GM10266 (cell line): Measurements from ENCODE around the gene DNAAF5.

Experiments
- DNase-seq: peaks from one replicate; pipeline ENCODE4 v3.0.0; 2012; ENCODE audit errors: extremely low spot score
- CTCF ChIP-seq: IDR thresholded peaks from 2 replicates; pipeline ENCODE4 v1.5.1; 2012; ENCODE audit warnings: mild to moderate bottlenecking, low read depth; ENCODE audit not compliant: control insufficient read depth, insufficient read depth; ENCODE audit errors: missing control alignments

The DNAAF5 gene

DNA sequence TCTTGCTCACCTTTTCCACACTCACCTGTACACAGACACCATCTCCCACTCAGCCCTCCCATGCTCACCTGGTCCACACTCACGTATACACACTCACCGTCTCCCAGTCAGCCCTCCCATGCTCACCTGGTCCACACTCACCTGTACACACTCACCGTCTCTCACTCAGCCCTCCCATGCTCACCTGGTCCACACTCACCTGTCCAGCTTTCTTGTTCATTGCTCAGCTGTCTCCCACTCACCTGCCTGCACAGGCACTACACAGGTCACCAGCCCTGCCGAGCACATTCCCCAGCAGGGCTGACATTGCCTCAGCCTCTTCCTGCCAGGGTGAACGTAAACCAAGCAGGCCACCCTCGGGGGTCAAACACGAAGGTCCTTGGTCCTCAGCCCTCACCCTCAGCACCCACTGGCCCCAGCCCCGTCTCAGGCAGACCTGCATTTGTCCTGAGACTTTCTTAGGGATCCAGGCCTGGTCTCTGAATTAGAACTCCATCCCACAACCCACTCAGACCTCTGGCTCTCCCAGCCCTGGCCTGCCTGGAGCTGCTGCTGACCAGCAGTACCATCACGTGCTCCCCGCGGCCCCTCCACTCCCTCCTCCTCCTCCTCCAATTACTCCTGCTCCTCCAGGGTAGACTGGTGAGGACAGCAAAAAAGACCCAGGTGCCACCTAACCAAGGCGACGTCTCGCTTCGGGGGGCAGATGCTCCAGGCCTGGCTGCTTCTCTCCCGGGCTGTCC is 12.8 kb upstream of the DNAAF5 start:
- no peak for TF ChIP-seq CTCF
- peak; percentile 12 for DNase-seq

GRCh38 chr7:714251-714671 is 12.2 kb upstream of the DNAAF5 start:
- no peak for DNase-seq
- TF ChIP-seq CTCF, result no peak

- no peak for DNase-seq
- no peak for TF ChIP-seq CTCF
Measured at GRCh38 chr7:716222-716621, 10.3 kb upstream of the DNAAF5 start.

DNA sequence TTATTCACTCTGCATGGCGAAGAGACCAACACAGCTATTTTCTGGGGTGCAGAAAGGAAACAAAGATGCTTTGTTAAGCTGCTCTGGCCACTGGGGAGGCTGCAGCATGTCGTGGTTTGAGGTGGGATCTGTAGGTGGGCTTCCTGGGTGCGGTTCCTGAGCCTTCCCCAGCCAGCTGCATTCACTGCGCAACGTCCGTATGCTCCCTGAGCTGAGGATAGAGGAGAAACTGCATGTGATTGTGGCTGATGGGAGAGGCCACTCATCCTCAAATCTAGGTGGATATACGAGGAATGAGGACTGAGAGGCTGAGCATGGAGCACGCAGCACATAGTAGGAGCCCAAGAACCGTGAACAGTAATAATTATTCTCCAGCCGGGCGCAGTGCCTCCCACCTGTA is 9.9 kb upstream of the DNAAF5 start:
- no peak for DNase-seq
- TF ChIP-seq CTCF, result no peak

GRCh38 chr7:721619-722248 is 4.8 kb upstream of the DNAAF5 start:
- no peak for DNase-seq
- no peak for TF ChIP-seq CTCF

GRCh38 chr7:723541-723940 is 3.0 kb upstream of the DNAAF5 start:
- TF ChIP-seq CTCF, result no peak
- DNase-seq, result no peak

- DNase-seq, result no peak
- TF ChIP-seq CTCF, result no peak
Measured at GRCh38 chr7:724298-724697, 2.2 kb upstream of the DNAAF5 start.
